ENCODE data around the gene SLF2.
"Not testable (repeated sequence)": the region's sequence is repeated elsewhere in the genome, so short reads cannot be mapped to it uniquely, and the experiment has no call there.

Gene SLF2

GRCh38 chr10:100879741-100880360 lies 32.9 kb upstream of the SLF2 start:
- no peak for DNase-seq (ENCODE audit: low read depth)
- no peak for TF ChIP-seq CTCF (IDR thresholded peaks at IDR 0.05; ENCODE audit: low read length, missing control alignments)
- H3K4me3 ChIP-seq (replicated peaks; ENCODE audit: low read depth, low read length): no peak overlapping the region

- TF ChIP-seq CTCF (IDR thresholded peaks at IDR 0.05; ENCODE audit: low read length, missing control alignments): no peak
- DNase-seq (ENCODE audit: low read depth): no peak
- no peak overlapping the region for H3K4me3 ChIP-seq (replicated peaks; ENCODE audit: low read depth, low read length)
These were observed 31.1 kb upstream of the SLF2 start for GRCh38 chr10:100881556-100882213.

GRCh38 chr10:100882252-100882651 lies 30.5 kb upstream of the SLF2 start:
- no peak for DNase-seq (ENCODE audit: low read depth)
- no peak overlapping the region for H3K4me3 ChIP-seq (replicated peaks; ENCODE audit: low read depth, low read length)
- TF ChIP-seq CTCF (IDR thresholded peaks at IDR 0.05; ENCODE audit: low read length, missing control alignments): no peak

GRCh38 chr10:100882671-100883311 lies 30.0 kb upstream of the SLF2 start:
- H3K4me3 ChIP-seq (replicated peaks; ENCODE audit: low read depth, low read length): no peak overlapping the region
- peak; percentile 83 for DNase-seq (ENCODE audit: low read depth)
- TF ChIP-seq CTCF (IDR thresholded peaks at IDR 0.05; ENCODE audit: low read length, missing control alignments): no peak

- no peak for TF ChIP-seq CTCF (IDR thresholded peaks at IDR 0.05; ENCODE audit: low read length, missing control alignments)
- no peak overlapping the region for H3K4me3 ChIP-seq (replicated peaks; ENCODE audit: low read depth, low read length)
These were observed 29.4 kb upstream of the SLF2 start for GRCh38 chr10:100883312-100883821.

GRCh38 chr10:100885611-100886010 lies 27.2 kb upstream of the SLF2 start:
- not testable (repeated sequence) for DNase-seq (ENCODE audit: low read depth); H3K4me3 ChIP-seq (replicated peaks; ENCODE audit: low read depth, low read length)

More at GRCh38 chr10:100883312-100883821, 29.4 kb upstream of the SLF2 start:
- no peak for DNase-seq (ENCODE audit: low read depth)

- DNase-seq (ENCODE audit: low read depth): no peak
- H3K4me3 ChIP-seq (replicated peaks; ENCODE audit: low read depth, low read length): no peak overlapping the region
- no peak for TF ChIP-seq CTCF (IDR thresholded peaks at IDR 0.05; ENCODE audit: low read length, missing control alignments)
These were observed 26.7 kb upstream of the SLF2 start for GRCh38 chr10:100886091-100886490.

All from fibroblast of pulmonary artery (primary cell).